Neural progenitor cell (in vitro differentiated cells): Measurements from ENCODE around the gene N4BP2. TPM values are rescaled to one million over a fixed set of nuclear protein-coding genes. Genes with fewer than 3 reads are reported as not detected.
A peak's percentile ranks its signal among the peaks of the same experiment; 100 is the strongest.

Source experiments
- DNase-seq: peaks from one replicate; pipeline ENCODE4 v3.0.0-alpha.2; 2016; ENCODE audit warnings: low spot score
- H2AFZ ChIP-seq: fragments of 200-600 bp; sonication (generic); replicated peaks from 2 replicates; pipeline ENCODE4 v1.6.1; 2016; ENCODE audit warnings: antibody characterized with exemption
- H3F3A ChIP-seq: fragments of 200-600 bp; sonication (generic); 2 replicates; pipeline ENCODE4 v1.6.1; 2016; ENCODE audit warnings: antibody characterized with exemption, low read depth
- H3K27ac ChIP-seq: fragments of 200-600 bp; sonication (generic); 2 replicates; pipeline ENCODE4 v1.5.1; 2016; ENCODE audit warnings: mild to moderate bottlenecking
- H3K27me3 ChIP-seq: fragments of 200-600 bp; sonication (generic); 2 replicates; pipeline ENCODE4 v1.6.1; 2016; ENCODE audit warnings: mild to moderate bottlenecking, moderate library complexity
- H3K36me3 ChIP-seq: fragments of 200-600 bp; sonication (generic); 2 replicates; pipeline ENCODE4 v1.5.1; 2016
- H3K4me1 ChIP-seq: fragments of 200-600 bp; sonication (generic); 2 replicates; pipeline ENCODE4 v1.6.1; 2016; ENCODE audit warnings: mixed run types
- H3K4me2 ChIP-seq: fragments of 200-600 bp; sonication (generic); 2 replicates; pipeline ENCODE4 v1.6.1; 2016
- H3K4me3 ChIP-seq: fragments of 200-600 bp; sonication (generic); 2 replicates; pipeline ENCODE4 v1.5.1; 2016
- H3K79me2 ChIP-seq: fragments of 200-600 bp; sonication (generic); 2 replicates; pipeline ENCODE4 v1.6.1; 2016; ENCODE audit warnings: low read depth
- H3K9ac ChIP-seq: fragments of 200-600 bp; sonication (generic); 2 replicates; pipeline ENCODE4 v1.6.1; 2016
- H3K9me3 ChIP-seq: fragments of 200-600 bp; sonication (generic); 2 replicates; pipeline ENCODE4 v1.5.1; 2016; ENCODE audit warnings: low read depth
- H4K20me1 ChIP-seq: fragments of 200-600 bp; sonication (generic); 2 replicates; pipeline ENCODE4 v1.6.1; 2016; ENCODE audit warnings: low read depth
- H3K27ac Mint-ChIP-seq: 3 replicates; pipeline ENCODE4 v1.8.0; 2021; ENCODE audit warnings: mixed read lengths
- H3K27me3 Mint-ChIP-seq: 2 replicates; pipeline ENCODE4 v1.8.0; 2022; ENCODE audit warnings: low read depth, mild to moderate bottlenecking, inconsistent platforms, moderate library complexity, mixed read lengths; ENCODE audit not compliant: insufficient read depth
- H3K36me3 Mint-ChIP-seq: 3 replicates; pipeline ENCODE4 v1.8.0; 2021; ENCODE audit warnings: mixed read lengths
- H3K4me1 Mint-ChIP-seq: 3 replicates; pipeline ENCODE4 v1.8.0; 2021; ENCODE audit warnings: mixed read lengths
- H3K4me3 Mint-ChIP-seq: 3 replicates; pipeline ENCODE4 v1.8.0; 2021; ENCODE audit warnings: mild to moderate bottlenecking, moderate library complexity, mixed read lengths
- H3K9me3 Mint-ChIP-seq: 3 replicates; pipeline ENCODE4 v1.8.0; 2020; ENCODE audit warnings: mixed read lengths
- EZH2 ChIP-seq: fragments of 200-600 bp; sonication (generic); IDR thresholded peaks from 2 replicates; pipeline ENCODE4 v1.6.1; 2017; ENCODE audit warnings: antibody characterized with exemption, mild to moderate bottlenecking, moderate library complexity
- EZH2phosphoT487 ChIP-seq: fragments of 200-600 bp; sonication (generic); IDR thresholded peaks from 2 replicates; pipeline ENCODE4 v1.6.1; 2017; ENCODE audit warnings: antibody characterized with exemption
- total RNA-seq: library from RNA; depleted of rRNA; stranded (reverse); fragments of >200 nt; gene quantifications from 2 replicates; pipeline ENCODE4 v1.2.3, GENCODE V29; 2015; ENCODE audit warnings: low replicate concordance
- TF ChIP-seq, protein P1 (sequence below): fragments of 200-600 bp; sonication (generic); IDR thresholded peaks from 2 replicates; pipeline ENCODE4 v1.5.1; 2017; ENCODE audit warnings: antibody characterized with exemption, mild to moderate bottlenecking

Gene N4BP2
- total RNA-seq, 1 donor from 2014 or later, result 80.9 TPM

DNA sequence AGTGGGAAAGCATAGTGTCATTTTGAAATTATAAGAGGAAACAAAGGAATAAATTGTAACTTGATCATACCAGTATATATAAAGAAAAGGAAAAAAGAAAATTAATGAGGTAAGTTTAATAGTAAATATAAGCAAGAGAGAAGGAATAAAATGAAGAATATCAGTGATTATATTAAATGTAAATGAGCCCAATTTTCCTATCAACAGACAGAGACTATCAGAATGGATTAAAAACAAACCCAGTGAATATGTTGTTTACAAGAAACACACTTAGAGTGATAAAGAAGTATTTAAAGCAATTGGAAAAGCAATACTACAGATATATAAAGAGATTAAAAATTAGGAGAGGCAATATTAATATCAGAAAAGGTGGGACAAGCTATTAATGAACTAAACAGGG, 111.4 kb downstream of the N4BP2 start:
- H3K4me1 ChIP-seq, result peaks cover 10% of the 10 kb centered on the region
- Mint-ChIP-seq H3K27ac (no peak overlapping the region), H3K4me3 (no peak overlapping the region), H3K9me3 (peaks cover 10% of the 10 kb centered on the region), H3K27me3 (peaks cover 5% of the 10 kb centered on the region), H3K36me3 (peaks cover 26% of the 10 kb centered on the region), H3K4me1 (peaks cover 8% of the 10 kb centered on the region)
- no peak for DNase-seq
- no peaks in the 10 kb centered on the region for H3K79me2 ChIP-seq
- no peak overlapping the region for H2AFZ ChIP-seq
- H3K4me2 ChIP-seq, result no peak overlapping the region
- H3K9me3 ChIP-seq, result no peaks in the 10 kb centered on the region
- no peak overlapping the region for H3K4me3 ChIP-seq
- peaks cover 3% of the 10 kb centered on the region for H3F3A ChIP-seq
- no peaks in the 10 kb centered on the region for H3K27me3 ChIP-seq
- TF ChIP-seq EZH2, result no peak
- no peak for TF ChIP-seq EZH2phosphoT487
- TF ChIP-seq, protein P1, sequence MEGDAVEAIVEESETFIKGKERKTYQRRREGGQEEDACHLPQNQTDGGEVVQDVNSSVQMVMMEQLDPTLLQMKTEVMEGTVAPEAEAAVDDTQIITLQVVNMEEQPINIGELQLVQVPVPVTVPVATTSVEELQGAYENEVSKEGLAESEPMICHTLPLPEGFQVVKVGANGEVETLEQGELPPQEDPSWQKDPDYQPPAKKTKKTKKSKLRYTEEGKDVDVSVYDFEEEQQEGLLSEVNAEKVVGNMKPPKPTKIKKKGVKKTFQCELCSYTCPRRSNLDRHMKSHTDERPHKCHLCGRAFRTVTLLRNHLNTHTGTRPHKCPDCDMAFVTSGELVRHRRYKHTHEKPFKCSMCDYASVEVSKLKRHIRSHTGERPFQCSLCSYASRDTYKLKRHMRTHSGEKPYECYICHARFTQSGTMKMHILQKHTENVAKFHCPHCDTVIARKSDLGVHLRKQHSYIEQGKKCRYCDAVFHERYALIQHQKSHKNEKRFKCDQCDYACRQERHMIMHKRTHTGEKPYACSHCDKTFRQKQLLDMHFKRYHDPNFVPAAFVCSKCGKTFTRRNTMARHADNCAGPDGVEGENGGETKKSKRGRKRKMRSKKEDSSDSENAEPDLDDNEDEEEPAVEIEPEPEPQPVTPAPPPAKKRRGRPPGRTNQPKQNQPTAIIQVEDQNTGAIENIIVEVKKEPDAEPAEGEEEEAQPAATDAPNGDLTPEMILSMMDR, result no peak
- no peaks in the 10 kb centered on the region for H4K20me1 ChIP-seq
- peaks cover 6% of the 10 kb centered on the region for H3K36me3 ChIP-seq
- no peak overlapping the region for H3K27ac ChIP-seq
- no peak overlapping the region for H3K9ac ChIP-seq

DNA sequence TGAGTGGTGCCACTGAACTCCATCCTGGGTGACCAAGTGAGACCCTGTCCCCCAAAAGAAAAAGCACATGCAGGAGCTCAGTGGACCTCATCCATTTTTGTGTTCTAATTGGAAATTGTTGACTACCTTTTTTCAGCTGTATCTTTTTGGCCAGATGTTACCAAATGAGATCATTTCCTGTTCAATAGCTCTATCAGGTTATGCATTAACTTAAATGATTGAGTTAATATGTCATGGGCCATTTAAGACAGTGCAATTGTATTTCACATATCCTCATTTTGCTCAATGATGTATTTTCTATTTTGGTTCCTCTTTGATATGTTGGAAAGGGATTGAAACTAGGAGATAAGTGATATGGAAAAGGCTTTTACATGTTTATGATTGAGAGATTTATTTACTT, 113.9 kb downstream of the N4BP2 start:
- H3K4me3 Mint-ChIP-seq, result no peak overlapping the region
- DNase-seq, result no peak
- no peak for TF ChIP-seq EZH2phosphoT487
- TF ChIP-seq EZH2, result no peak
- TF ChIP-seq, protein P1, result no peak
- H3K27ac Mint-ChIP-seq, result no peak overlapping the region
- H4K20me1 ChIP-seq, result no peaks in the 10 kb centered on the region
- no peaks in the 10 kb centered on the region for H3K79me2 ChIP-seq
- H3K27me3 ChIP-seq, result no peaks in the 10 kb centered on the region
- peaks cover 2% of the 10 kb centered on the region for H3K27me3 Mint-ChIP-seq
- H3K36me3 Mint-ChIP-seq, result peaks cover 14% of the 10 kb centered on the region
- H3K9ac ChIP-seq, result no peak overlapping the region
- H3K36me3 ChIP-seq, result peaks cover 6% of the 10 kb centered on the region
- peaks cover 4% of the 10 kb centered on the region for H3K4me1 ChIP-seq
- no peak overlapping the region for H2AFZ ChIP-seq
- H3K4me1 Mint-ChIP-seq, result peaks cover 3% of the 10 kb centered on the region
- no peak overlapping the region for H3K27ac ChIP-seq
- peaks cover 7% of the 10 kb centered on the region for H3F3A ChIP-seq
- H3K4me2 ChIP-seq, result no peak overlapping the region
- H3K4me3 ChIP-seq, result no peak overlapping the region
- H3K9me3 ChIP-seq, result no peaks in the 10 kb centered on the region
- peaks cover 10% of the 10 kb centered on the region for H3K9me3 Mint-ChIP-seq

DNA sequence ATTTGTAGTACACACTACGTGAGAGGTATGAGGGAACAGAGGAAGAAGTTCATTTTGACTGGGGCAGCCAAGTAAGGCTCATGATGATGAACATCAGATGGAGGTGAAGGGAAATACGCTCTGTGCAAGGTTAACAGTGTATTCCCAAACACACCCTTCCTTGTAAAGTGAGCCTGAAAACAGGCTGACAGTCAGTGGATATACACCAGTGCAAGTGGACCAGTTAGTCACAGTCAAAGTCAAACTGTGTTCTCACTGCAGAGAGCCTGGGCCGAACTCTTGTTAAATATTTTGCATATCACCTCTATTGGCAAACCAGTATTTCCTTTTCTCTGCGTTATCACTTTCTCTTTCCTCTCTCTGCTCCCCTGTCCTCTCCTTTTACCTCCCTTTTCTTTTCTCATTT, 116.8 kb downstream of the N4BP2 start:
- Histone ChIP-seq H3K27me3 (no peaks in the 10 kb centered on the region), H3K36me3 (no peaks in the 10 kb centered on the region), H3K4me2 (no peak overlapping the region), H3K4me3 (no peak overlapping the region), H3K79me2 (no peaks in the 10 kb centered on the region), H3K4me1 (peaks cover 11% of the 10 kb centered on the region), H3K9ac (no peak overlapping the region), H3F3A (peaks cover 4% of the 10 kb centered on the region), H4K20me1 (no peaks in the 10 kb centered on the region), H2AFZ (no peak overlapping the region), H3K9me3 (no peaks in the 10 kb centered on the region), H3K27ac (no peak overlapping the region)
- Mint-ChIP-seq H3K4me1 (peaks cover 25% of the 10 kb centered on the region), H3K4me3 (no peak overlapping the region), H3K27ac (peak overlapping the region; percentile 47), H3K9me3 (no peaks in the 10 kb centered on the region), H3K36me3 (peaks cover 1% of the 10 kb centered on the region), H3K27me3 (peaks cover 6% of the 10 kb centered on the region)
- no peak for DNase-seq
- TF ChIP-seq EZH2 (no peak), EZH2phosphoT487 (no peak)
- TF ChIP-seq, protein P1, result no peak
